SH-SY5Y (cell line): Measurements from ENCODE around the gene PSEN1.

ENCODE experiments used
- GATA2 ChIP-seq: IDR thresholded peaks from 2 replicates; pipeline ENCODE4 v1.6.1; 2011; ENCODE audit warnings: mild to moderate bottlenecking, low read depth, low read length
- GATA3 ChIP-seq: IDR thresholded peaks from 2 replicates; pipeline ENCODE4 v1.6.1; 2011; ENCODE audit warnings: low read depth, mild to moderate bottlenecking, low read length, moderate library complexity

DNA sequence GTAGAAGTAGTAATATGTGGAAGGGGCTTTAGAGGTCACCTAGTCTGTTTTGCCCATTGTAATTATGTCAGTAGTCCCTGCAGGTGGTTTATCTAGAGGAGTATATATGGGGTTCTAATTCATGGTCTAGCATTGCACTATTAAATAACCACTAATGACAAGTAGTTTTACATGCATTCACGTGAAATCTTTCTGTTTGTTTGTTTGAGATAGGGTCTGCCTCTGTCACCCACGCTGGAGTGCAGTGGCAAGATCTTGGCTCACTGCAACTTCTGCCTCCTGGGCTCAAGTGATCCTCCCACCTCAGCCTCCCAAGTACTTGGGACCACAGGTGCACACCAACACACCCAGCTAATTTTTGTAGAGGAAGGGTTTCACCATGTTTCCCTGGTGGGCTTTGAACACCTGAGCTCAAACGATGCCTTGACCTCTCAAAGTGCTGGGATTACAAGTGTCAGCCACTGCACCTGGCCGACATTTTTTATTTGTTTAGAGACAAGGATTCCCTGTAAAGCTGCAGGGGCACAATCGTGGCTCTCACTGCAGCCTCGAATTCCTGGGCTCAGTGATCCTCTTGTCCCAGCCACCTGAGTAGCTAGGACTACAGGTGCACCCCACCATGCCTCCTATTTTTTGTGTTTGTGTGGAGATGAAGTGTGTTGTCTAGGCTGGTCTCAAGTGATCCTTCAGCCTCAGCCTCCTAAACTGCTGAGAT is 12.0 kb upstream of the PSEN1 start:
- TF ChIP-seq GATA2 (no peak), GATA3 (no peak)
